ENCODE results near the gene IFT52.
"Not testable (repeated sequence)": the region's sequence is repeated elsewhere in the genome, so short reads cannot be mapped to it uniquely, and the experiment has no call there.

IFT52 gene

DNA sequence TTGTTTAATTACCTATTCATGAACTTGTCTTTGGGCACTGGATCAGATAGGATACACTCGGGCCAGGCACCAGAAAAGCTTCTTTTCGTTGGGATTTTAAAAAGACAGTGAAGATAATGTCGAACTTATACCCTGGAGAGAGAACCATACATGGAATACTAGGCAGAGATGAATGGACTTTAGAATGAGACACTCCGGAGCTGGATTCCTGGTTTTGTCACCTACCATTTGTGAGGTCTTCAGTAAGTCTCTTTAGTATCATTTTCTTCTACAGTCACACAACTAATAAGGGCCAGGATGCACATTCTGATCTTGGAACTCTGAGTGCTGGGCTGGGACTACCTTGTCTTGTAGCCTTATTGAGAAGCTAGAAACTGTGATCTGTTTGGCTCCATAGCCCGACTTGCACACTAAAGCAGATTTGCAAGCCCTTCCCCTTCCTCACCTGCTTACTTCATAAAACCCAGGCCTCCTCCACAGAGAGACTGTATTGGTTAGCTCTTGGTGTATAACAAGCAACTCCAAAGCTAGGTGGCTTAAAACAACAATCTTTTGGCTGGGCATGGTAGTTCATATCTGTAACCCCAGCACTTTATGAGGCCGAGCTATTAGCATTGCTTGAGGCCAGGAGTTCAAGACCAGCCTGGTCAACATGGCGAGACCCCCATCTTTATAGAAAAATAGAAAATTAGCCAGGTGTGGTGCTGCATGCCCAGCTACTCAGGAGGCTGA is 7.4 kb upstream of the IFT52 start:
- Histone ChIP-seq H3K79me2 (ENCODE audit: insufficient read depth, low read depth) (no peaks in the 10 kb centered on the region), H3K36me3 (ENCODE audit: insufficient read depth) (no peaks in the 10 kb centered on the region)

DNA sequence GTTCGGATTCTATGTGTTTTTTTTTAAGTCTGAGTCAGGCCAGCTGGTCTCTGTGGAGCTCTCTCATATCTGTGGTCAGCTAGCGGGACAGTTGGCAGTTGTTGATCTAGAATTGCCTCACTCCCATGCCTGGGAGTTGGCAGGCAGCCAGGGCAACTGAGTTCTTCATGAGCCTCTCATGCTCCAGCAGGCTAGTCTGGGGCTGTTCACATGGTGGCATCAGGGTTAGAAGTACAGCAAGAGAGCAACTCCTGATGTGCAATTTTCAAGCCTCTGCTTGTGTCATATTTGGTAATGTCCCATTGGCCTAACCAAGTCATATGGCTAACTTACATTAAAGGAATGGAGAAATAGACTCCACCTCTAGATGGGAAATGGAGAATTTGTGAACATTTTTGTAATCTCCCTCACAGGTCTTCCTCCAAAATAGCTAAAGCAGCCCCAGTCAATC is 6.7 kb upstream of the IFT52 start:
- no peaks in the 10 kb centered on the region for H3K79me2 ChIP-seq (ENCODE audit: insufficient read depth, low read depth)
- H3K27me3 ChIP-seq (ENCODE audit: insufficient read depth, low read depth) = no peaks in the 10 kb centered on the region
- no peaks in the 10 kb centered on the region for H4K20me1 ChIP-seq (ENCODE audit: insufficient read depth)
- H3K4me3 ChIP-seq (IDR thresholded peaks at IDR 0.05; ENCODE audit: insufficient read depth, low read depth, low read length) = no peak overlapping the region
- H3K36me3 ChIP-seq (ENCODE audit: insufficient read depth) = no peaks in the 10 kb centered on the region
- peaks cover 32% of the 10 kb centered on the region for H3K4me1 ChIP-seq (ENCODE audit: low read depth, poor library complexity, severe bottlenecking)
- TF ChIP-seq, protein P1, sequence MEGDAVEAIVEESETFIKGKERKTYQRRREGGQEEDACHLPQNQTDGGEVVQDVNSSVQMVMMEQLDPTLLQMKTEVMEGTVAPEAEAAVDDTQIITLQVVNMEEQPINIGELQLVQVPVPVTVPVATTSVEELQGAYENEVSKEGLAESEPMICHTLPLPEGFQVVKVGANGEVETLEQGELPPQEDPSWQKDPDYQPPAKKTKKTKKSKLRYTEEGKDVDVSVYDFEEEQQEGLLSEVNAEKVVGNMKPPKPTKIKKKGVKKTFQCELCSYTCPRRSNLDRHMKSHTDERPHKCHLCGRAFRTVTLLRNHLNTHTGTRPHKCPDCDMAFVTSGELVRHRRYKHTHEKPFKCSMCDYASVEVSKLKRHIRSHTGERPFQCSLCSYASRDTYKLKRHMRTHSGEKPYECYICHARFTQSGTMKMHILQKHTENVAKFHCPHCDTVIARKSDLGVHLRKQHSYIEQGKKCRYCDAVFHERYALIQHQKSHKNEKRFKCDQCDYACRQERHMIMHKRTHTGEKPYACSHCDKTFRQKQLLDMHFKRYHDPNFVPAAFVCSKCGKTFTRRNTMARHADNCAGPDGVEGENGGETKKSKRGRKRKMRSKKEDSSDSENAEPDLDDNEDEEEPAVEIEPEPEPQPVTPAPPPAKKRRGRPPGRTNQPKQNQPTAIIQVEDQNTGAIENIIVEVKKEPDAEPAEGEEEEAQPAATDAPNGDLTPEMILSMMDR (conservative IDR thresholded peaks at IDR 0.05; ENCODE audit: low read depth, low read length) = no peak
- H3K27ac ChIP-seq = no peak overlapping the region
- no peak overlapping the region for H3K9ac ChIP-seq
- peak overlapping the region; percentile 10; the same call in 1 of the 2 replicates for H2AFZ ChIP-seq (ENCODE audit: low read depth)
- H3K4me2 ChIP-seq = peak overlapping the region; percentile 26; the same call in 1 of the 2 replicates

More for the DNA sequence above, 7.4 kb upstream of the IFT52 start:
- H3K27ac ChIP-seq = no peak overlapping the region
- no peaks in the 10 kb centered on the region for H4K20me1 ChIP-seq (ENCODE audit: insufficient read depth)
- TF ChIP-seq, protein P1 (conservative IDR thresholded peaks at IDR 0.05; ENCODE audit: low read depth, low read length) = no peak
- H3K4me1 ChIP-seq (ENCODE audit: low read depth, poor library complexity, severe bottlenecking) = peaks cover 32% of the 10 kb centered on the region
- H2AFZ ChIP-seq (ENCODE audit: low read depth) = no peak overlapping the region
- no peaks in the 10 kb centered on the region for H3K27me3 ChIP-seq (ENCODE audit: insufficient read depth, low read depth)
- H3K4me2 ChIP-seq = no peak overlapping the region; the same call in 1 of the 2 replicates
- no peak overlapping the region for H3K4me3 ChIP-seq (IDR thresholded peaks at IDR 0.05; ENCODE audit: insufficient read depth, low read depth, low read length)
- no peak overlapping the region for H3K9ac ChIP-seq

DNA sequence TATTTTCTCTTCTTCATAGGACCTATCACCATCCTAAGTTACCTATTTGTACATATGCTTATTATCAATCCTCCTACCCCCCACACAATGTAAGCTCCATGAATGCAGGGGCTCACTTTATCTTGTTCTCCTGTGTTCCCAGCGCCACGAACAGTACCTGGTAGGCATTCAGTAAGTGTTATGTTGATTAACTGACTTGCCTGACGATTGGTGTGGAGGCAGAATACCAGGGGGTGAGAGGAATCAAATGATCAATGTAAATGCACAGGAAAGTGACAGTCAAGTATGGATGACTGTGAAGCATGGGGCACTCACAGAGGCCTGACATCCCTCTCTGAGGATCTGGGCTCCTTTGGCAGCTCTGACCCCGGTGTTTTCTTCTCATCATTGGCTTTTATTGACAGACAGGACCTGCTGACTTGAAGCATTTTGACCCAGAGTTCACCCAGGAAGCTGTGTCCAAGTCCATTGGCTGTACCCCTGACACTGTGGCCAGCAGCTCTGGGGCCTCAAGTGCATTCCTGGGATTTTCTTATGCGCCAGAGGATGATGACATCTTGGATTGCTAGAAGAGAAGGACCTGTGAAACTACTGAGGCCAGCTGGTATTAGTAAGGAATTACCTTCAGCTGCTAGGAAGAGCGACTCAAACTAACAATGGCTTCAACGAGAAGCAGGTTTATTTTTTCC is 6.1 kb upstream of the IFT52 start:
- H3K4me1 ChIP-seq (ENCODE audit: low read depth, poor library complexity, severe bottlenecking) = peaks cover 30% of the 10 kb centered on the region
- no peaks in the 10 kb centered on the region for H4K20me1 ChIP-seq (ENCODE audit: insufficient read depth)
- H3K9ac ChIP-seq = no peak overlapping the region
- H3K4me2 ChIP-seq = peak overlapping the region; percentile 26; the same call in 1 of the 2 replicates
- H3K36me3 ChIP-seq (ENCODE audit: insufficient read depth) = no peaks in the 10 kb centered on the region
- H3K4me3 ChIP-seq (IDR thresholded peaks at IDR 0.05; ENCODE audit: insufficient read depth, low read depth, low read length) = no peak overlapping the region
- no peaks in the 10 kb centered on the region for H3K27me3 ChIP-seq (ENCODE audit: insufficient read depth, low read depth)
- peak overlapping the region; percentile 10; the same call in 1 of the 2 replicates for H2AFZ ChIP-seq (ENCODE audit: low read depth)
- TF ChIP-seq, protein P1 (conservative IDR thresholded peaks at IDR 0.05; ENCODE audit: low read depth, low read length) = no peak
- H3K27ac ChIP-seq = no peak overlapping the region
- H3K79me2 ChIP-seq (ENCODE audit: insufficient read depth, low read depth) = no peaks in the 10 kb centered on the region

DNA sequence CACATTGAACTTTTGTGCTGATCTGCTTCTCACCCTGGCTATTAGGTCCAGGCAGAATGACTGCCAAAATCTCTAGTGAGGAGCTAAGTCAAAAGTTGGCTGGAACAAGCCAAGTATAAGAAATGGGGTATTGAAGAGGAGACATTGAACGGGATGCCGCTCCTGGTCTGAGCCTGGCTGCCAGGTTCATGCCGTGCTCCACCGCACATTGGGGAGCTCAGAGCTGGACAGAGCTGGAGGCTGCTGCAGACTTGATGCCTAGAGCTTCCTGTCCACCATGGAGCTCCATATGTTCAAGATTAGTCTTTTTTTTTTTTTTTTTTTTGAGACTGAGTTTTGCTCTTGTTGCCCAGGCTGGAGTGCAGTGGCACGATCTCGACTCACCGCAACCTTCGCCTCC is 4.1 kb upstream of the IFT52 start:
- TF ChIP-seq, protein P1 (conservative IDR thresholded peaks at IDR 0.05; ENCODE audit: low read depth, low read length) = no peak
- no peak overlapping the region for H2AFZ ChIP-seq (ENCODE audit: low read depth)
- no peak overlapping the region for H3K9ac ChIP-seq
- no peaks in the 10 kb centered on the region for H3K36me3 ChIP-seq (ENCODE audit: insufficient read depth)
- H4K20me1 ChIP-seq (ENCODE audit: insufficient read depth) = no peaks in the 10 kb centered on the region
- no peak overlapping the region for H3K4me2 ChIP-seq
- peaks cover 30% of the 10 kb centered on the region for H3K4me1 ChIP-seq (ENCODE audit: low read depth, poor library complexity, severe bottlenecking)
- H3K27me3 ChIP-seq (ENCODE audit: insufficient read depth, low read depth) = no peaks in the 10 kb centered on the region
- no peaks in the 10 kb centered on the region for H3K79me2 ChIP-seq (ENCODE audit: insufficient read depth, low read depth)
- no peak overlapping the region for H3K27ac ChIP-seq
- H3K4me3 ChIP-seq (IDR thresholded peaks at IDR 0.05; ENCODE audit: insufficient read depth, low read depth, low read length) = no peak overlapping the region

DNA sequence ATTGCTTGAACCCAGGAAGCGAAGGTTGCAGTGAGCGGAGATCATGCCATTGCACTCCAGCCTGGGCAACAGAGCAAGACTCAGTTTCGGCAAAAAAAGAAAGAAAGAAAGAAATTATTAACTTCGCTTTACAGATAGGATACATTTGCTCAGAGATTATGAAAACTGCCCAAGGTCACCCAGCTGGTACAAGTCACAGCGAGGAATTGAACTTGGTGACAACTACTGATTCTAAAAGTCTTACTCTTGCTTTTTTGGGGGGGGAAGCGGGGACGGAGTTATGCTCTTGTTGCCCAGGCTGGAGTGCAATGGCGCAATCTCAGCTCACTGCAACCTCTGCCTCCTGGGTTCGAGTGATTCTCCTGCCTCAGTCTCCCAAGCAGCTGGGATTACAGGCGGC is 2.2 kb upstream of the IFT52 start:
- not testable (repeated sequence) for H4K20me1 ChIP-seq (ENCODE audit: insufficient read depth); H3K79me2 ChIP-seq (ENCODE audit: insufficient read depth, low read depth); H2AFZ ChIP-seq (ENCODE audit: low read depth); H3K27me3 ChIP-seq (ENCODE audit: insufficient read depth, low read depth); H3K9ac ChIP-seq; H3K27ac ChIP-seq; H3K4me2 ChIP-seq; H3K4me3 ChIP-seq (IDR thresholded peaks at IDR 0.05; ENCODE audit: insufficient read depth, low read depth, low read length); H3K36me3 ChIP-seq (ENCODE audit: insufficient read depth)
- H3K4me1 ChIP-seq (ENCODE audit: low read depth, poor library complexity, severe bottlenecking) = peaks cover 27% of the 10 kb centered on the region
